GM23248 (cell line): Measurements from ENCODE around the gene YBX1.

ENCODE experiments used
- EZH2 ChIP-seq: fragments of 200-600 bp; sonication (generic); IDR thresholded peaks from 2 replicates; pipeline ENCODE4 v1.6.1; 2018; ENCODE audit warnings: antibody characterized with exemption, mild to moderate bottlenecking; ENCODE audit not compliant: insufficient read depth, poor library complexity, severe bottlenecking
- EZH2phosphoT487 ChIP-seq: fragments of 200-600 bp; sonication (generic); IDR thresholded peaks from 2 replicates; pipeline ENCODE4 v1.6.1; 2018; ENCODE audit warnings: antibody characterized with exemption, moderate library complexity, mild to moderate bottlenecking, low read depth; ENCODE audit not compliant: insufficient read depth

DNA sequence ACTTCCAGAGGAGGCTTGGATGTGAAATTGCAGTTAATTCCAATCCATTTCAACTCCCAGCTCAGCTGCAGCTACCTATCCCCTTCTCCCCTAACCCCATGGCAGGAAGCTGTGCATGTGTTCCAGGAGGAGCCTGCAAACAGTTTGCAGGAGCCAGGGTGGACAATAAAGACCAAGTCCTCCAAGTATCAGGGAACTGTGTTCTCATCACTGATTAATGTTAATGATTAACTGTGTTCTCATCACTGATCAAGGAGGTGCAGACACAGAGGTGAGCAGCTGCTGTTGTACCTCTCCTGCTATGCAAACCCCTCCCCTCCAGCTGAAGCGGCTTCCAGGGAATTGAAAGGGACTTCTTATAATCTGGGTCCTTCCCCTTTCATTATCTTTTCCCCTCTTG is 38.6 kb downstream of the YBX1 start:
- TF ChIP-seq EZH2: no peak
- no peak for TF ChIP-seq EZH2phosphoT487
